Colon (tissue), 2 donors: ENCODE measurements around the gene MYO18B.

ENCODE experiments used
- FAIRE-seq: peaks from 2 replicates; lab custom pipeline; 2012; peaks lifted over from hg19 to GRCh38; lab: Jason Lieb, UNC
- donor health status: control.
- donor health status: control.

The MYO18B gene

GRCh38 chr22:26053737-26054316 lies 311.8 kb downstream of the MYO18B start:
- no peak for FAIRE-seq

DNA sequence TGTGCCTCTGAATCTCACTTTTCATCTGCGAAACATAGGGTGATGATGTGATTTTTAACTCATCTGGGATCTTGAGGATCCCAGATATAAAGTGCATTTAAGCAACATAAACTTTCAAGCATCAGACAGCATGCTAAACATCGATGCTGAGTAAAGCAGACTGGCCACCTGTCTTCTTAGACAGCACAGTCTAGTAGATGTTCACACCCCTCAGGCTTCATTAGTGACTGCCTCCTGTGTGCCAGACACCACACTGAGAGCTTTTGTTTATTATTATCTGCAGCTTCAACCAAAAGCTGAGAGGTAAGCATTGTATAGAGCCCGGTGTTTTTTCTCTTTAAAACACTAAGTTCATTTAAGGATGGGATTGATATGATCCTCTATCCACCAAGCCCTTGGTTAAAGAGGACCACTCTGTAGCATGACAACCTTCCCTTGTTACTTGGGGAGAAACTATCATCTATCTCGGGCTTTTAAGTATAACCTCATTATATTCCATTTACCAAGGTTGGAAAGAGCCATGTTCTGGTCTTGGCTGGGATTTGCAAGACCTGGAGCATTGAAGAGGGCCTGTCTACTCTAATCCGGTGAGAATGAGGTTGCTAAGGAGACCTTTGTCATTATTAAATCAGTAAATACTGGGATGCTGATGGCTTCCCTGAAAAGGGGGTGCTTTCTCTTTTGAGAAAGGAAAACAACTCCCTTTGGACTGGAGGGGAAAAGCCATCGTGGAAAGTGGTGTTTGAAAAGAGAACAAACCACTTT lies 313.0 kb downstream of the MYO18B start:
- FAIRE-seq, result no peak

GRCh38 chr22:26055693-26056092 lies 313.7 kb downstream of the MYO18B start:
- no peak for FAIRE-seq

GRCh38 chr22:26056455-26057200 lies 314.6 kb downstream of the MYO18B start:
- FAIRE-seq, result no peak

DNA sequence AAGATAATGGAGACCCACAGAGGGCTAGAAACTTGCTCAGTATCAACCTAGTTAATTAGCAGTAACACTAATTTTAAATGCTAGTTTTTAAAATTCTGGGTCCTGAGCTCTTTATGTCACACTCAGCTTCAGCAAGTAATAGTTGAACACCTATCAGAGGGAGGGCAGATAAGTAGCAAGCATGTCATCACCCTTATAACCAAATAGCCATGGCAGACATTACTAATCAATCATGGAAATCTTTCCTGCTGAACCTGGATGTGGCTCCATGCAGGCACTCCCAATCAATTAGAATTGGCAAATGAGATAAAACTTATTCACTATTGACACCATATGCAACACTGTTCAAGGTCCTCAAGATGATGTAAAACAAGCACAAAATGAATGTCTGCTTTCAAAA lies 315.7 kb downstream of the MYO18B start:
- no peak for FAIRE-seq

DNA sequence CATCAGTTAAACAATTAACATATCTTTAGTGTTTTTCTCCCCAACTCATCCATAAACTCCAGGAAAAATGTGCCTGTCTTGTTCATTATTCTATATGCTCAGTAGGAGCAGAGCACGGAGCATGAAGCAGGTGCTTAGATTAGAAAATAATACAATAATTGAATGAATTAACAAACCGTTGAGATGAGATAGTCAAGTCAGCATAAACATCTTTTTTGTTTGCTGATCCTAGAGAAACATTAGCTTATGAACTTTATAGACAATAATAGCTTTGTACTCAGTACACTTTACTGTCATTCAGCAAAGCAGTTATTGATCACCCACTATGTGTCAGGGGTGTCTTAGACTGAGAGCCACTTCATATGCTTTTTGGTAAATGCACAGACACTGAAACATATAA lies 322.1 kb downstream of the MYO18B start:
- FAIRE-seq, result no peak

DNA sequence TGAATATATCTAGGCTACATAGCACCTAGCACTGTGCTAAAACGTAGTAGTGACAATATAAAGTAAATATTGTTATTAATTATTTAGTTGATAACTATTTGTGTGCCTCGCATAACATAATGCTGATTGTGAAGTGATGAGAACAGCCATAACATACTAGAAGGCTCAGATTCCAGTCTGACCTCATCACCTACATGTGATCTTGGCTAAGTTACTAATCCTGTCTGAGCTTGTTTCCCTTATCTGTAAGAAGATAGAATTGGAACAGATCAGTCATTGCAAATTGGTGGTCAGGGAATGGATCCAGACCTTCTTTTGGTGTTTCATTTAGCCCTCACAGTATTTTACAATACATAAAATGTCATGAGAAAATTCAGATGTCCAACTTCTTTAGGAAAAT lies 323.9 kb downstream of the MYO18B start:
- FAIRE-seq, result no peak

DNA sequence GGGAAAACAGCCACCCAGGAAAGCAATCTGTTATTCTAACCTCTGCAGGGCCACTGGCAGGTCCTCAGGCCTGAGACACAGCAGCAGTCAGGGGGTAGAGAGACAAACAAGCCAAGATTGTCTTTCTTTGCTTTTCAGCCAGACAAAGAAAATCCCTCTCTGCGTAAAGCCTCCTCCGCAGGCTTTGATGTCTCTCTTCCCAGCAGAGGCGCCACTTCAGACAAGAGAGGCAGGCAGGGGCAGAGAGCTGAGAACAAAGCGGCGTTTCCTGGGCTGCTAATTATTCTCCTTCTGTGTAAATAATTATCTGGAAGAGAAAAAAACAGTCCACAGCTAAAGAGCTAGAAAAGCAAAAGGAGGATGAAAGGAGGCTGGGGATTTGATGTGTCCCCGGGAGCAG lies 324.5 kb downstream of the MYO18B start:
- no peak for FAIRE-seq

GRCh38 chr22:26068571-26068970 lies 326.6 kb downstream of the MYO18B start:
- no peak for FAIRE-seq

- no peak for FAIRE-seq
Measured at GRCh38 chr22:26072621-26073020, 330.6 kb downstream of the MYO18B start.

DNA sequence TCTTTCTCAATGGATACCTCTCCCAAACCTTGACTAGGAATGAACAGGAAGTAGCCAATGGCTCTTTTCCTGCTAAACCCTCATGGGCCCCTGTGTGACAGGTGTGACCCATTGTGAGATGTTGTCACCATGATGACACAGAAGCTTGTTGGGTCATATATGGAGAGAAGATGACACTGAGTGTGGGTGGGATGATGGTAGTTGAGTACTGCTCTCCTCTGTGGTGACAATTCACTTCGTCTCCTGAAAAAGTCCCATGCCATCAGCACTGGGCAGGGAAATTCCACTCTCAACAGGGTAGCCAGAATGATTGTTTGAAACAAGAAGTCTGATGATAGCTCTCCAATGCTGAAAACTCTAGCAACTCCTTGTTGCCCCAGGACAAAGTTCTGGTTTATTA lies 333.3 kb downstream of the MYO18B start:
- no peak for FAIRE-seq

GRCh38 chr22:26079009-26079408 lies 337.0 kb downstream of the MYO18B start:
- no peak for FAIRE-seq
